ENCODE data around the gene TNFAIP2. TPM values are rescaled to one million over a fixed set of nuclear protein-coding genes. Genes with fewer than 3 reads are reported as not detected.
A peak's percentile ranks its signal among the peaks of the same experiment; 100 is the strongest.

Gene TNFAIP2
- total RNA-seq, 1 experiment from 2014 or later, result 366 TPM

- Histone ChIP-seq H2AFZ (no peak overlapping the region), H3K4me2 (no peak overlapping the region), H3K27me3 (ENCODE audit: insufficient read depth, low read depth) (no peaks in the 10 kb centered on the region), H3K79me2 (ENCODE audit: low read depth) (no peaks in the 10 kb centered on the region), H3K4me3 (no peak overlapping the region), H3K9me2 (ENCODE audit: insufficient read depth) (no peaks in the 10 kb centered on the region), H3K36me3 (ENCODE audit: low read depth) (no peaks in the 10 kb centered on the region), H3K27ac (no peak overlapping the region), H3K9me3 (ENCODE audit: insufficient read depth, low read depth) (no peaks in the 10 kb centered on the region), H4K20me1 (ENCODE audit: insufficient read depth) (no peaks in the 10 kb centered on the region), H3K4me1 (replicated peaks; ENCODE audit: insufficient read depth) (peaks cover 6% of the 10 kb centered on the region), H3F3A (ENCODE audit: insufficient read depth, low read depth) (peaks cover 23% of the 10 kb centered on the region; the same call in 1 of the 2 replicates)
- no TSS peak for BruUV-seq (replicated peaks)
- TF ChIP-seq, protein P1, sequence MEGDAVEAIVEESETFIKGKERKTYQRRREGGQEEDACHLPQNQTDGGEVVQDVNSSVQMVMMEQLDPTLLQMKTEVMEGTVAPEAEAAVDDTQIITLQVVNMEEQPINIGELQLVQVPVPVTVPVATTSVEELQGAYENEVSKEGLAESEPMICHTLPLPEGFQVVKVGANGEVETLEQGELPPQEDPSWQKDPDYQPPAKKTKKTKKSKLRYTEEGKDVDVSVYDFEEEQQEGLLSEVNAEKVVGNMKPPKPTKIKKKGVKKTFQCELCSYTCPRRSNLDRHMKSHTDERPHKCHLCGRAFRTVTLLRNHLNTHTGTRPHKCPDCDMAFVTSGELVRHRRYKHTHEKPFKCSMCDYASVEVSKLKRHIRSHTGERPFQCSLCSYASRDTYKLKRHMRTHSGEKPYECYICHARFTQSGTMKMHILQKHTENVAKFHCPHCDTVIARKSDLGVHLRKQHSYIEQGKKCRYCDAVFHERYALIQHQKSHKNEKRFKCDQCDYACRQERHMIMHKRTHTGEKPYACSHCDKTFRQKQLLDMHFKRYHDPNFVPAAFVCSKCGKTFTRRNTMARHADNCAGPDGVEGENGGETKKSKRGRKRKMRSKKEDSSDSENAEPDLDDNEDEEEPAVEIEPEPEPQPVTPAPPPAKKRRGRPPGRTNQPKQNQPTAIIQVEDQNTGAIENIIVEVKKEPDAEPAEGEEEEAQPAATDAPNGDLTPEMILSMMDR (conservative IDR thresholded peaks at IDR 0.05), result no peak
- TF ChIP-seq EZH2 (IDR thresholded peaks at IDR 0.05; ENCODE audit: low read depth), result no peak
- ChIA-PET CTCF (no interaction called here), POLR2A (ENCODE audit: unreplicated experiment) (no interaction called here)
- intact Hi-C loops (cut with micrococcal nuclease; ENCODE audit: unreplicated experiment), result no loop called here
- DNase-seq, result no peak
Observed at GRCh38 chr14:103088921-103089320, 34.3 kb upstream of the TNFAIP2 start.

DNA sequence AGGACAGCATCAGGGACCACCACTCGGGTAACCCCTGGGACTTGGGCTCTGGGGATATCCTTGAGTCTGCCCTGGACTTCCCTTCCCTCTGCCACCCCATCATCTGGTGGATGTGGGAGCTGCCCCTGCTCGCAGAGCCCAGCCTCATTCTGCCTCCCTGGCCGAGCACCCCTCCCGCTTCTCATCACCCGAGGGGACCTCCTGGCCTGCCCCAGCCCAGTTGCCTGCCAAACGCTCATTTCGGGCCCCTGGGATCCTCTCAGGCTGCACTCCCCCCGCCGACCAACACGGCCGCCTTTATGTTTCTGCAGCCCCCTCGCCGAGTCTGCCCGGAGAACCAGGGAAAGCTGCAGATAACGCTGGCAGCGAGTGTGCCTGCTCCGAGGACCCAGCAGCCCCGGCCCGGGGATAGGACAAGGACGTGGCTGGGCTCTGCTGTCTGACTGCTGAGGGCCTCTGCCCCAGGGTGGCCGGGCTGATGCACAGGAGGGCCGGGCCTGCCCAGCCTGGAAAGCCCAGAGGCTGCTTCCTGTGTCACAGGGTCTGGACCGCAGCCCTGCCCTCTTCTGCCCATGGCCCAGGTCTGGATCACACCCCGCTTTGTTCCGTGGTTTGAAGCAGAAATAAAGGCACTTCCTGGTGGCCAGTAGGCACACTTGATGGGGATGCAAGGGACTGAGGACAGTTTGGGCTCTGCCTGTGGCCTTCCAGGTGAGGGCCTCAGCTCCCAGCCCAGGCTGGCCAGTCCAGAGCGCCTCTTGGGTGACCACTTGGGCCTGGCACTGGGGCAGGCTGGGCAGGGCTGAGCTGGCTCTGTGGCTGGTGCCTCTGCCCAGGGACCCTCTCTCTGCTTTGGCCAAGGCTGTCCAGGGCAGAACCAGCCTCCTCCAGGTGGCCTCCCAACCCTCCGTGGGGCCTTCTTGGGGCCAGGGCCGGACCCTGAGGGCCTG lies 33.6 kb upstream of the TNFAIP2 start:
- Histone ChIP-seq H3K27me3 (ENCODE audit: insufficient read depth, low read depth) (no peaks in the 10 kb centered on the region), H3K4me2 (no peak overlapping the region), H3F3A (ENCODE audit: insufficient read depth, low read depth) (peaks cover 23% of the 10 kb centered on the region; the same call in 1 of the 2 replicates), H3K9me3 (ENCODE audit: insufficient read depth, low read depth) (no peaks in the 10 kb centered on the region), H2AFZ (no peak overlapping the region), H4K20me1 (ENCODE audit: insufficient read depth) (no peaks in the 10 kb centered on the region), H3K4me1 (replicated peaks; ENCODE audit: insufficient read depth) (peaks cover 6% of the 10 kb centered on the region), H3K36me3 (ENCODE audit: low read depth) (no peaks in the 10 kb centered on the region), H3K79me2 (ENCODE audit: low read depth) (no peaks in the 10 kb centered on the region), H3K27ac (no peak overlapping the region), H3K9me2 (ENCODE audit: insufficient read depth) (no peaks in the 10 kb centered on the region), H3K4me3 (no peak overlapping the region)
- CTCF ChIA-PET, result interaction anchor here (0.5 kb wide), 1 partner anchor 95 kb away, joined by 3 read pairs; no protein-coding TSS in a partner anchor
- TF ChIP-seq, protein P1 (conservative IDR thresholded peaks at IDR 0.05), result no peak
- no peak for TF ChIP-seq EZH2 (IDR thresholded peaks at IDR 0.05; ENCODE audit: low read depth)
- POLR2A ChIA-PET (ENCODE audit: unreplicated experiment), result no interaction called here
- intact Hi-C loops (cut with micrococcal nuclease; ENCODE audit: unreplicated experiment), result no loop called here
- peak in 1 of 2 experiments; percentile 64 for DNase-seq
- no TSS peak for BruUV-seq (replicated peaks)

DNA sequence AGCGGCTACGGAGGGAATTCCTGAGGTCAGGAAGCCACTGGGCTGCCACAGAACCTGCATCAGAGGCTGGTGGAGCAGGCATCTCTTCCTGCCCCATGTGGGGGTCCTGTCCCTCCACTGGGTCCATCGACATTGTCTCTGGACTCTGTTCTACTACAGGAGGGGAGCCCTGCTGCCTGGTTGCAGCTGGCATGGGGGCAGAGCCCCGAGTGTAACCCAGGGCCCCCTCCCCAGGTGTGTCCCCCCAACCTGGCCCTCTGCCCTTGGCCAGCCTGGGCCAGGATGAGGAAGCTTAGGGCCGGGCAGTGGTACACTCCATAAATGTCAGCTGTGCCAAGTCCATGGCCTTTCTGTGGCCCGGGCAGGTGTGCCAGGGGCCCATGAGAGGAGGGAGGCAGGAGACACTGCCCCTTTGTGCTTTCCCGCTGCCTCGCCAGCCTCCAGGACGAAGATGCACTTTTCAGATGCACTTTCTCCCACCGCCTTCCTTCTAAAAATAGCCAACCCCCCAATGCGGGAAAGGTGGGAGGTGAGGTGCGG lies 32.7 kb upstream of the TNFAIP2 start:
- Histone ChIP-seq H3K9me2 (ENCODE audit: insufficient read depth) (no peaks in the 10 kb centered on the region), H3K4me2 (peak overlapping the region; percentile 84)
- CTCF ChIA-PET, result interaction anchor here (1.0 kb wide), 1 partner anchor 14 kb away, joined by 6 read pairs; no protein-coding TSS in a partner anchor

More for the DNA sequence above, 32.7 kb upstream of the TNFAIP2 start:
- H3K27me3 ChIP-seq (ENCODE audit: insufficient read depth, low read depth), result no peaks in the 10 kb centered on the region
- H4K20me1 ChIP-seq (ENCODE audit: insufficient read depth), result no peaks in the 10 kb centered on the region
- H3F3A ChIP-seq (ENCODE audit: insufficient read depth, low read depth), result peaks cover 27% of the 10 kb centered on the region; the same call in 1 of the 2 replicates
- TF ChIP-seq EZH2 (IDR thresholded peaks at IDR 0.05; ENCODE audit: low read depth), result no peak
- TF ChIP-seq, protein P1 (conservative IDR thresholded peaks at IDR 0.05), result no peak
- H2AFZ ChIP-seq, result no peak overlapping the region
- H3K36me3 ChIP-seq (ENCODE audit: low read depth), result no peaks in the 10 kb centered on the region
- no peaks in the 10 kb centered on the region for H3K79me2 ChIP-seq (ENCODE audit: low read depth)
- peaks cover 6% of the 10 kb centered on the region for H3K4me1 ChIP-seq (replicated peaks; ENCODE audit: insufficient read depth)
- intact Hi-C loops (cut with micrococcal nuclease; ENCODE audit: unreplicated experiment), result loop anchor here (1.0 kb wide), 1 partner anchor 10 kb away; no protein-coding TSS in a partner anchor
- H3K4me3 ChIP-seq, result peak overlapping the region; percentile 56; the same call in 1 of the 2 replicates
- H3K27ac ChIP-seq, result no peak overlapping the region
- POLR2A ChIA-PET (ENCODE audit: unreplicated experiment), result no interaction called here
- BruUV-seq (replicated peaks), result no TSS peak
- no peak for DNase-seq
- H3K9me3 ChIP-seq (ENCODE audit: insufficient read depth, low read depth), result no peaks in the 10 kb centered on the region

Measured in PC-9 (cell line).